ENCODE measurements around the gene SORCS2.
A peak's percentile ranks its signal among the peaks of the same experiment; 100 is the strongest.

The SORCS2 gene

GRCh38 chr4:7698584-7698983, 506.2 kb downstream of the SORCS2 start:
- no peak for DNase-seq
- in situ Hi-C loops (cut with HindIII; ENCODE audit: low pct_ligation_motif_present, low sequenced_read_pairs), result no loop called here
- H3K27ac ChIP-seq, result no peak overlapping the region
- TF ChIP-seq CTCF (IDR thresholded peaks at IDR 0.05; ENCODE audit: low read depth, low read length, missing control alignments), result peak; percentile 11
- peaks cover 6% of the 10 kb centered on the region for H3K27me3 ChIP-seq (replicated peaks)
- H3K36me3 ChIP-seq (replicated peaks), result no peaks in the 10 kb centered on the region
- no peak overlapping the region for H3K4me3 ChIP-seq (ENCODE audit: low read depth, low read length)

GRCh38 chr4:7699031-7699430, 506.7 kb downstream of the SORCS2 start:
- peaks cover 6% of the 10 kb centered on the region for H3K27me3 ChIP-seq (replicated peaks)
- no peaks in the 10 kb centered on the region for H3K36me3 ChIP-seq (replicated peaks)
- no peak for TF ChIP-seq CTCF (IDR thresholded peaks at IDR 0.05; ENCODE audit: low read depth, low read length, missing control alignments)
- H3K27ac ChIP-seq, result no peak overlapping the region
- H3K4me3 ChIP-seq (ENCODE audit: low read depth, low read length), result no peak overlapping the region
- DNase-seq, result peak; percentile 23
- in situ Hi-C loops (cut with HindIII; ENCODE audit: low pct_ligation_motif_present, low sequenced_read_pairs), result no loop called here

GRCh38 chr4:7699825-7700224, 507.5 kb downstream of the SORCS2 start:
- no peak for TF ChIP-seq CTCF (IDR thresholded peaks at IDR 0.05; ENCODE audit: low read depth, low read length, missing control alignments)
- no peaks in the 10 kb centered on the region for H3K36me3 ChIP-seq (replicated peaks)
- DNase-seq, result no peak

GRCh38 chr4:7700665-7701064, 508.3 kb downstream of the SORCS2 start:
- DNase-seq, result no peak
- H3K27ac ChIP-seq, result no peak overlapping the region
- H3K36me3 ChIP-seq (replicated peaks), result no peaks in the 10 kb centered on the region
- no peak overlapping the region for H3K4me3 ChIP-seq (ENCODE audit: low read depth, low read length)
- H3K27me3 ChIP-seq (replicated peaks), result peaks cover 6% of the 10 kb centered on the region
- in situ Hi-C loops (cut with HindIII; ENCODE audit: low pct_ligation_motif_present, low sequenced_read_pairs), result no loop called here
- TF ChIP-seq CTCF (IDR thresholded peaks at IDR 0.05; ENCODE audit: low read depth, low read length, missing control alignments), result no peak

More at GRCh38 chr4:7699825-7700224, 507.5 kb downstream of the SORCS2 start:
- Histone ChIP-seq H3K27me3 (replicated peaks) (peaks cover 6% of the 10 kb centered on the region), H3K27ac (no peak overlapping the region), H3K4me3 (ENCODE audit: low read depth, low read length) (no peak overlapping the region)
- in situ Hi-C loops (cut with HindIII; ENCODE audit: low pct_ligation_motif_present, low sequenced_read_pairs), result no loop called here

GRCh38 chr4:7701866-7702649, 509.7 kb downstream of the SORCS2 start:
- no peak for DNase-seq
- no peaks in the 10 kb centered on the region for H3K36me3 ChIP-seq (replicated peaks)
- in situ Hi-C loops (cut with HindIII; ENCODE audit: low pct_ligation_motif_present, low sequenced_read_pairs), result no loop called here
- no peak overlapping the region for H3K4me3 ChIP-seq (ENCODE audit: low read depth, low read length)
- no peak for TF ChIP-seq CTCF (IDR thresholded peaks at IDR 0.05; ENCODE audit: low read depth, low read length, missing control alignments)
- H3K27ac ChIP-seq, result no peak overlapping the region
- peaks cover 6% of the 10 kb centered on the region for H3K27me3 ChIP-seq (replicated peaks)

GRCh38 chr4:7703688-7704087, 511.4 kb downstream of the SORCS2 start:
- H3K27me3 ChIP-seq (replicated peaks), result peaks cover 6% of the 10 kb centered on the region
- no peak overlapping the region for H3K27ac ChIP-seq
- no peak overlapping the region for H3K4me3 ChIP-seq (ENCODE audit: low read depth, low read length)
- H3K36me3 ChIP-seq (replicated peaks), result no peaks in the 10 kb centered on the region
- in situ Hi-C loops (cut with HindIII; ENCODE audit: low pct_ligation_motif_present, low sequenced_read_pairs), result no loop called here
- DNase-seq, result no peak
- no peak for TF ChIP-seq CTCF (IDR thresholded peaks at IDR 0.05; ENCODE audit: low read depth, low read length, missing control alignments)

Data from brain microvascular endothelial cell (primary cell).